C4-2B (cell line): Measurements from ENCODE around the gene UBE2Q2.

ENCODE experiments used
- H3K27ac ChIP-seq: fragments of 450-650 bp; 2 replicates; pipeline ENCODE4 v1.5.1; 2017
- CTCF ChIP-seq: fragments of 450-650 bp; conservative IDR thresholded peaks from 2 replicates; pipeline ENCODE4 v1.5.1; 2017; ENCODE audit warnings: mild to moderate bottlenecking
- ZFX ChIP-seq: fragments of 450-650 bp; IDR thresholded peaks from 2 replicates; pipeline ENCODE4 v1.6.1; 2017

Gene UBE2Q2

GRCh38 chr15:75820206-75820605 is 23.0 kb upstream of the UBE2Q2 start:
- no peak overlapping the region for H3K27ac ChIP-seq
- TF ChIP-seq ZFX (no peak), CTCF (no peak)

GRCh38 chr15:75821786-75822345 is 21.4 kb upstream of the UBE2Q2 start:
- no peak overlapping the region; the same call in 1 of the 2 replicates for H3K27ac ChIP-seq
- TF ChIP-seq CTCF (no peak), ZFX (no peak)

GRCh38 chr15:75822685-75823278 is 20.5 kb upstream of the UBE2Q2 start:
- H3K27ac ChIP-seq = no peak overlapping the region
- TF ChIP-seq CTCF = no peak
- no peak for TF ChIP-seq ZFX

GRCh38 chr15:75823860-75824613 is 19.2 kb upstream of the UBE2Q2 start:
- no peak overlapping the region for H3K27ac ChIP-seq
- TF ChIP-seq ZFX (no peak), CTCF (no peak)

GRCh38 chr15:75827691-75828090 is 15.6 kb upstream of the UBE2Q2 start:
- no peak overlapping the region for H3K27ac ChIP-seq
- TF ChIP-seq ZFX = no peak
- no peak for TF ChIP-seq CTCF

- H3K27ac ChIP-seq = no peak overlapping the region
- TF ChIP-seq CTCF = no peak
- no peak for TF ChIP-seq ZFX
Observed at GRCh38 chr15:75828429-75828828, 14.8 kb upstream of the UBE2Q2 start.
